Epithelial cell of proximal tubule (primary cell): ENCODE measurements around the gene FOXP2. TPM values are rescaled to one million over a fixed set of nuclear protein-coding genes. Genes with fewer than 3 reads are reported as not detected.

ENCODE experiments used
- DNase-seq: peaks from one replicate; pipeline ENCODE4 v3.0.0-alpha.2; 2011; ENCODE audit warnings: low read depth
- H3K4me3 ChIP-seq: 2 replicates; pipeline ENCODE4 v1.5.1; 2011; ENCODE audit warnings: low read depth, mild to moderate bottlenecking, low read length
- CTCF ChIP-seq: conservative IDR thresholded peaks from 2 replicates; pipeline ENCODE4 v1.5.1; 2012; ENCODE audit warnings: low read depth, mild to moderate bottlenecking, low read length
- total RNA-seq: library from RNA; depleted of rRNA; stranded (reverse); fragments of >200 nt; gene quantifications from 2 replicates; pipeline ENCODE4 v1.2.3, GENCODE V29; 2015

Gene FOXP2
- total RNA-seq, 1 donor from 2014 or later = 0.06 TPM

GRCh38 chr7:114703677-114704076 is 289.1 kb downstream of the FOXP2 start:
- no peak overlapping the region for H3K4me3 ChIP-seq
- DNase-seq = no peak
- TF ChIP-seq CTCF = no peak

GRCh38 chr7:114708646-114709045 is 294.0 kb downstream of the FOXP2 start:
- DNase-seq = peak; percentile 9
- TF ChIP-seq CTCF = no peak
- no peak overlapping the region for H3K4me3 ChIP-seq

- no peak for DNase-seq
- no peak overlapping the region for H3K4me3 ChIP-seq
- TF ChIP-seq CTCF = no peak
Observed at GRCh38 chr7:114710499-114710898, 295.9 kb downstream of the FOXP2 start.

GRCh38 chr7:114711241-114711640 is 296.6 kb downstream of the FOXP2 start:
- TF ChIP-seq CTCF = no peak
- H3K4me3 ChIP-seq = no peak overlapping the region
- DNase-seq = no peak

- DNase-seq = no peak
- TF ChIP-seq CTCF = no peak
- no peak overlapping the region for H3K4me3 ChIP-seq
Observed at GRCh38 chr7:114715907-114716306, 301.3 kb downstream of the FOXP2 start.

- DNase-seq = no peak
- no peak for TF ChIP-seq CTCF
- H3K4me3 ChIP-seq = no peak overlapping the region
Observed at GRCh38 chr7:114718861-114719260, 304.2 kb downstream of the FOXP2 start.

GRCh38 chr7:114720725-114721124 is 306.1 kb downstream of the FOXP2 start:
- no peak overlapping the region for H3K4me3 ChIP-seq
- TF ChIP-seq CTCF = no peak
- DNase-seq = no peak
